HCT116 (cell line): ENCODE measurements around the gene SLC35F1. TPM values are rescaled to one million over a fixed set of nuclear protein-coding genes. Genes with fewer than 3 reads are reported as not detected.

Source experiments
- ATAC-seq: fragments of 200-7000 bp; cut with Tn5 transposase; 2 replicates; pipeline ENCODE4 v1.9.1; 2020; ENCODE audit warnings: mild to moderate bottlenecking, moderate library complexity
- BruUV-seq: library from RNA; stranded (reverse); fragments of 400-500 nt; replicated peaks from 2 replicates; lab custom pipeline; 2021; lab: Mats Ljungman, UMichigan
- CTCF ChIA-PET: fragments of 300-600 bp; sonication (Branson Sonifier 250); formaldehyde crosslinking; loops from one replicate; lab custom pipeline; 2021; ENCODE audit warnings: antibody characterized with exemption; lab: Charles Lee
- POLR2A ChIA-PET: fragments of 300-600, 350-600 bp; sonication (Branson Sonifier 250); formaldehyde crosslinking; loops from one replicate; lab custom pipeline; 2021; ENCODE audit warnings: antibody characterized with exemption; lab: Charles Lee
- RAD21 ChIA-PET, 2 experiments: fragments of 300-600 bp; sonication (Branson Sonifier 250); formaldehyde crosslinking; loops; one replicate each; lab custom pipeline; 2023; ENCODE audit warnings: low total read pairs in 2 of 2; ENCODE audit not compliant: uncharacterized antibody in 2 of 2, unreplicated experiment in 2 of 2, low non-redundant PET in 1 of 2; lab: Charles Lee
- DNase-seq: peaks from one replicate; pipeline ENCODE4 v3.0.0-alpha.2; 2010; ENCODE audit warnings: low read depth, low spot score
- H2AFZ ChIP-seq: fragments of 200-600 bp; shearing (Covaris generic), sonication (generic); 2 replicates; pipeline ENCODE4 v1.6.1; 2017; ENCODE audit warnings: low read depth, mixed run types, mixed read lengths, antibody characterized with exemption, low read length; ENCODE audit not compliant: poor library complexity, severe bottlenecking
- H3K27ac ChIP-seq: 2 replicates; pipeline ENCODE4 v1.5.1; 2012; ENCODE audit warnings: low read depth, low read length
- H3K27me3 ChIP-seq: fragments of 200-600 bp; sonication (generic); 2 replicates; pipeline ENCODE4 v1.6.1; 2016; ENCODE audit warnings: mixed run types, low read length, mixed read lengths; ENCODE audit not compliant: insufficient read depth
- H3K36me3 ChIP-seq, 2 experiments: fragments of 200-500 bp in 1 of 2; fragments of 200-600 bp in 1 of 2; sonication (Bioruptor generic) in 1 of 2; sonication (generic) in 1 of 2; 2 replicates each; pipeline versions ENCODE4 v1.5.1 to v1.6.1; 2014 to 2016; ENCODE audit warnings: low read length in 2 of 2, inconsistent platforms in 1 of 2, mixed read lengths in 1 of 2, mixed run types in 1 of 2; ENCODE audit not compliant: insufficient read depth in 2 of 2, control insufficient read depth in 1 of 2
- H3K4me1 ChIP-seq, 2 experiments: fragments of 200-600 bp in 1 of 2; sonication (generic) in 1 of 2; 2 replicates each; pipeline versions ENCODE4 v1.5.1 to v1.6.1; 2012 to 2017; ENCODE audit warnings: low read length in 2 of 2, inconsistent platforms in 1 of 2, mild to moderate bottlenecking in 1 of 2, mixed read lengths in 1 of 2, mixed run types in 1 of 2, moderate library complexity in 1 of 2; ENCODE audit not compliant: insufficient read depth in 2 of 2, control insufficient read depth in 1 of 2
- H3K4me2 ChIP-seq: fragments of 200-600 bp; sonication (generic); 2 replicates; pipeline ENCODE4 v1.6.1; 2017; ENCODE audit warnings: mixed run types, low read length, mixed read lengths
- H3K4me3 ChIP-seq, 2 experiments: fragments of 200-600 bp in 1 of 2; sonication (generic) in 1 of 2; replicated peaks in 1 of 2; 2 replicates each; pipeline ENCODE4 v1.5.1; 2011 to 2016; ENCODE audit warnings: low read length in 2 of 2, control low read depth in 1 of 2, low read depth in 1 of 2, mild to moderate bottlenecking in 1 of 2, mixed read lengths in 1 of 2, mixed run types in 1 of 2
- H3K79me2 ChIP-seq: fragments of 200-600 bp; sonication (generic); 2 replicates; pipeline ENCODE4 v1.6.1; 2017; ENCODE audit warnings: mild to moderate bottlenecking, mixed run types, low read length, moderate library complexity, mixed read lengths; ENCODE audit not compliant: insufficient read depth
- H3K9ac ChIP-seq: fragments of 200-600 bp; sonication (generic); 2 replicates; pipeline ENCODE4 v1.6.1; 2016; ENCODE audit warnings: low read length, mixed read lengths
- H3K9me2 ChIP-seq: fragments of 200-600 bp; sonication (generic), shearing (Covaris generic); 2 replicates; pipeline ENCODE4 v1.6.1; 2017; ENCODE audit warnings: mixed run types, mild to moderate bottlenecking, moderate library complexity; ENCODE audit not compliant: insufficient read depth
- H3K9me3 ChIP-seq, 2 experiments: fragments of 200-500 bp in 1 of 2; fragments of 200-600 bp in 1 of 2; sonication (Bioruptor generic) in 1 of 2; sonication (generic) in 1 of 2; 2 replicates each; pipeline ENCODE4 v1.6.1; 2014 to 2017; ENCODE audit warnings: low read length in 2 of 2, mixed read lengths in 2 of 2, inconsistent platforms in 1 of 2, low read depth in 1 of 2, mild to moderate bottlenecking in 1 of 2, mixed run types in 1 of 2, moderate library complexity in 1 of 2; ENCODE audit not compliant: control insufficient read depth in 1 of 2, insufficient read depth in 1 of 2
- H4K20me1 ChIP-seq: fragments of 200-600 bp; sonication (generic), shearing (Covaris generic); 2 replicates; pipeline ENCODE4 v1.6.1; 2017; ENCODE audit warnings: mixed run types, mild to moderate bottlenecking, moderate library complexity; ENCODE audit not compliant: insufficient read depth
- ATF3 ChIP-seq: IDR thresholded peaks from 2 replicates; pipeline ENCODE4 v1.6.1; 2012
- CBX3 ChIP-seq: IDR thresholded peaks from 2 replicates; pipeline ENCODE4 v1.6.1; 2012; ENCODE audit warnings: low read depth
- CEBPB ChIP-seq: IDR thresholded peaks from 2 replicates; pipeline ENCODE4 v1.6.1; 2012; ENCODE audit warnings: low read depth
- CTCF ChIP-seq, 3 experiments: fragments of 200-600 bp in 1 of 3; sonication (generic) in 1 of 3; IDR thresholded peaks in 2 of 3; conservative IDR thresholded peaks in 1 of 3; 2 replicates each; pipeline ENCODE4 v1.5.1; 2012 to 2017; ENCODE audit warnings: low read depth in 2 of 3, low read length in 2 of 3, antibody characterized with exemption in 1 of 3, borderline replicate concordance in 1 of 3, control low read depth in 1 of 3, mild to moderate bottlenecking in 1 of 3, mixed read lengths in 1 of 3, mixed run types in 1 of 3, moderate library complexity in 1 of 3; ENCODE audit not compliant: insufficient read depth in 1 of 3
- EZH2 ChIP-seq: fragments of 200-600 bp; sonication (generic); IDR thresholded peaks from 2 replicates; pipeline ENCODE4 v1.6.1; 2017; ENCODE audit warnings: antibody characterized with exemption, mixed run types
- JUND ChIP-seq: IDR thresholded peaks from 2 replicates; pipeline ENCODE4 v1.6.1; 2012
- MAX ChIP-seq: IDR thresholded peaks from 2 replicates; pipeline ENCODE4 v1.6.1; 2012
- POLR2AphosphoS5 ChIP-seq: IDR thresholded peaks from 2 replicates; pipeline ENCODE4 v1.6.1; 2011; ENCODE audit warnings: mild to moderate bottlenecking, low read depth, low read length, moderate library complexity
- REST ChIP-seq: IDR thresholded peaks from 2 replicates; pipeline ENCODE4 v1.6.1; 2012; ENCODE audit warnings: low read depth
- SIN3A ChIP-seq: IDR thresholded peaks from 2 replicates; pipeline ENCODE4 v1.6.1; 2012; ENCODE audit warnings: low read depth
- ZBTB33 ChIP-seq: IDR thresholded peaks from 2 replicates; pipeline ENCODE4 v1.6.1; 2011; ENCODE audit warnings: mild to moderate bottlenecking, low read length, moderate library complexity; ENCODE audit not compliant: insufficient replicate concordance; ENCODE audit errors: extremely low read depth
- ZFX ChIP-seq: fragments of 450-650 bp; IDR thresholded peaks from 2 replicates; pipeline ENCODE4 v1.6.1; 2017
- intact Hi-C: fragments of 100-400 bp; cut with micrococcal nuclease; formaldehyde crosslinking; loops from 2 replicates; pipeline ENCODE4 v1.10.0; 2022
- total RNA-seq: library from RNA; stranded (reverse); gene quantifications from one replicate; pipeline ENCODE4 v1.2.1, GENCODE V29; 2021; ENCODE audit not compliant: unreplicated experiment

SLC35F1 gene
- total RNA-seq, 1 experiment from 2014 or later, result 0.07 TPM

- Histone ChIP-seq H3K79me2 (no peaks in the 10 kb centered on the region), H2AFZ (no peak overlapping the region), H3K4me1 (no peaks in the 10 kb centered on the region), H3K27ac (no peak overlapping the region), H3K4me2 (no peak overlapping the region), H3K9me2 (no peaks in the 10 kb centered on the region), H3K9me3 (no peaks in the 10 kb centered on the region), H3K4me3 (no peak overlapping the region), H3K36me3 (no peaks in the 10 kb centered on the region), H4K20me1 (no peaks in the 10 kb centered on the region), H3K9ac (no peak overlapping the region), H3K27me3 (no peaks in the 10 kb centered on the region)
- no peak for DNase-seq
- ChIA-PET CTCF (no interaction called here), POLR2A (no interaction called here), RAD21 (no interaction called here)
- no TSS peak for BruUV-seq
- no peak for TF ChIP-seq JUND
- no peak for TF ChIP-seq SIN3A
- TF ChIP-seq CTCF (IDR thresholded peaks at IDR 0.05 in 2 of 3, conservative IDR thresholded peaks at IDR 0.05 in 1 of 3; ENCODE audit: borderline replicate concordance in 1 of 3, insufficient read depth in 1 of 3, low read depth in 2 of 3, low read length in 2 of 3), result no peak
- TF ChIP-seq ATF3, result no peak
- no peak for TF ChIP-seq MAX
- intact Hi-C loops, result no loop called here
- ATAC-seq, result no peak
These were observed 228.3 kb downstream of the SLC35F1 start for GRCh38 chr6:118135371-118135770.

- RAD21 ChIA-PET, result no interaction called here
- no peak for DNase-seq
- POLR2A ChIA-PET, result no interaction called here
- TF ChIP-seq MAX (no peak), ZBTB33 (no peak), POLR2AphosphoS5 (no peak), EZH2 (no peak), CEBPB (no peak), ZFX (no peak), SIN3A (no peak), CBX3 (no peak), REST (no peak)
These were observed 234.1 kb downstream of the SLC35F1 start for GRCh38 chr6:118141211-118141610.

More at GRCh38 chr6:118141211-118141610, 234.1 kb downstream of the SLC35F1 start:
- no peaks in the 10 kb centered on the region for H4K20me1 ChIP-seq
- no peak overlapping the region for H2AFZ ChIP-seq
- no peaks in the 10 kb centered on the region for H3K79me2 ChIP-seq
- intact Hi-C loops, result no loop called here
- no TSS peak for BruUV-seq
- ATAC-seq, result no peak
- no peaks in the 10 kb centered on the region for H3K4me1 ChIP-seq
- no peak overlapping the region for H3K4me2 ChIP-seq
- H3K4me3 ChIP-seq, result no peak overlapping the region
- H3K9me2 ChIP-seq, result no peaks in the 10 kb centered on the region
- no peaks in the 10 kb centered on the region for H3K9me3 ChIP-seq
- no peak overlapping the region for H3K27ac ChIP-seq
- H3K27me3 ChIP-seq, result no peaks in the 10 kb centered on the region
- H3K36me3 ChIP-seq, result no peaks in the 10 kb centered on the region
- CTCF ChIA-PET, result no interaction called here
- H3K9ac ChIP-seq, result no peak overlapping the region
